GM18499 (cell line): ENCODE data around the gene GSC.
"Not testable (repeated sequence)": the region's sequence is repeated elsewhere in the genome, so short reads cannot be mapped to it uniquely, and the experiment has no call there.

Experiments
- ATAC-seq: cut with Tn5 transposase; IDR thresholded peaks from one replicate; pipeline ENCODE4 v1.9.1; 2021; ENCODE audit warnings: moderate number of reproducible peaks; ENCODE audit not compliant: insufficient read depth, unreplicated experiment

GSC gene

GRCh38 chr14:94747739-94748138 is 22.2 kb downstream of the GSC start:
- no peak for ATAC-seq

GRCh38 chr14:94747153-94747552 is 22.8 kb downstream of the GSC start:
- not testable (repeated sequence) for ATAC-seq

- no peak for ATAC-seq
These were observed 23.8 kb downstream of the GSC start for GRCh38 chr14:94746131-94746530.

GRCh38 chr14:94738751-94739150 is 31.2 kb downstream of the GSC start:
- ATAC-seq = no peak

GRCh38 chr14:94738097-94738496 is 31.8 kb downstream of the GSC start:
- ATAC-seq = no peak

- no peak for ATAC-seq
These were observed 41.0 kb downstream of the GSC start for GRCh38 chr14:94728950-94729349.

GRCh38 chr14:94728440-94728839 is 41.5 kb downstream of the GSC start:
- not testable (repeated sequence) for ATAC-seq

GRCh38 chr14:94726649-94727048 is 43.3 kb downstream of the GSC start:
- not testable (repeated sequence) for ATAC-seq

- no peak for ATAC-seq
These were observed 44.9 kb downstream of the GSC start for GRCh38 chr14:94724993-94725392.

GRCh38 chr14:94722397-94722796 is 47.5 kb downstream of the GSC start:
- no peak for ATAC-seq
